ENCODE measurements around the gene TMEM97.

DNA sequence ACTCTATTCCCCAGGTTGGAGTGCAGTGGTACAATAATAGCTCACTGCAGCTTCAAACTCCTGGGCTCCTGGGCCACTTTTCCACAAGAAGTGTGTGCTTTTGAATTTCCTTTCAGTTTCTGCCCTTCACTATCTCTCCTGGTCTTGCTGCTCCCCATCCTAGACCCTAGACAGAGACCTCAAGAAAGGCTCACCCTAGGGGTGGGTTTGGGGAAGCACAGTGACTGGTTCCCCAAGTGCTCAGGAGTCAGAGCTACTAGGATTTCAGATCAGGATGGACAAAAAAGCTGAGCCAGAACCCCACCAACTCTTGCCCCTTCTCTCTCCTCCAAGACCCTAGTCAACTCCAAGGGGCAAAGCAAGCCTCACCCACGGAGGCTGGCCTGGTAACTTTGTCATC is 47.6 kb downstream of the TMEM97 start:
- TF ChIP-seq EZH2phosphoT487 (IDR thresholded peaks at IDR 0.05; ENCODE audit: insufficient read depth, low read depth) (no peak), EZH2 (IDR thresholded peaks at IDR 0.05; ENCODE audit: insufficient read depth, poor library complexity, severe bottlenecking) (no peak)

Data from GM23248 (cell line).